Measurements from ENCODE around the gene TRIM29. TPM values are rescaled to one million over a fixed set of nuclear protein-coding genes. Genes with fewer than 3 reads are reported as not detected.

Gene TRIM29
- total RNA-seq, 4 donors from 2014 or later, result 7.8 to 33.3 (median 9.1) TPM

DNA sequence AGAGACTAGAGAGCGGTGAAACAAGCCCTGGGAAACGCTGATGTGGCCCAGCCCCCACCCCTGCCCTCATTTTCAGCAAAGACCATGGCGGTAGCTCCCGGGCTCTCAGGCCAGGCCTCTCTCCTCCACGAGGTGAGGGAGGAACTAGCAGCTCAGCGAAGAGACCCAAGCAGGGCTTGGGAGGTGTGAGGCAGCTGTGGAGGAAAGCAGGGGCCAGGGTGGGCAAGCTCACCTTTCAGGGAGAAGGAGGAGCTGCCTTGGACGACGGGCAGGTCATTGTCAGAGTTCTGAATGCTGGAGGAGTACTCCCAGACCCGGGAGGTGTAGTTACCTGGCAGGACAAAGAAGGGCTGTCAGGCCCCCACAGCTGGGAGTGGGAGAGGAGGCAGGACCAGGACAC lies 19.9 kb downstream of the TRIM29 start:
- Histone ChIP-seq H3K27ac (no peak overlapping the region), H3K36me3 (no peaks in the 10 kb centered on the region), H3K27me3 (no peaks in the 10 kb centered on the region), H3K4me1 (no peaks in the 10 kb centered on the region), H3K9me3 (no peaks in the 10 kb centered on the region), H3K4me3 (no peak overlapping the region)
- no peak for DNase-seq
- TF ChIP-seq, protein P1, sequence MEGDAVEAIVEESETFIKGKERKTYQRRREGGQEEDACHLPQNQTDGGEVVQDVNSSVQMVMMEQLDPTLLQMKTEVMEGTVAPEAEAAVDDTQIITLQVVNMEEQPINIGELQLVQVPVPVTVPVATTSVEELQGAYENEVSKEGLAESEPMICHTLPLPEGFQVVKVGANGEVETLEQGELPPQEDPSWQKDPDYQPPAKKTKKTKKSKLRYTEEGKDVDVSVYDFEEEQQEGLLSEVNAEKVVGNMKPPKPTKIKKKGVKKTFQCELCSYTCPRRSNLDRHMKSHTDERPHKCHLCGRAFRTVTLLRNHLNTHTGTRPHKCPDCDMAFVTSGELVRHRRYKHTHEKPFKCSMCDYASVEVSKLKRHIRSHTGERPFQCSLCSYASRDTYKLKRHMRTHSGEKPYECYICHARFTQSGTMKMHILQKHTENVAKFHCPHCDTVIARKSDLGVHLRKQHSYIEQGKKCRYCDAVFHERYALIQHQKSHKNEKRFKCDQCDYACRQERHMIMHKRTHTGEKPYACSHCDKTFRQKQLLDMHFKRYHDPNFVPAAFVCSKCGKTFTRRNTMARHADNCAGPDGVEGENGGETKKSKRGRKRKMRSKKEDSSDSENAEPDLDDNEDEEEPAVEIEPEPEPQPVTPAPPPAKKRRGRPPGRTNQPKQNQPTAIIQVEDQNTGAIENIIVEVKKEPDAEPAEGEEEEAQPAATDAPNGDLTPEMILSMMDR (IDR thresholded peaks at IDR 0.05), result no peak
- TF ChIP-seq POLR2A (IDR thresholded peaks at IDR 0.05), result no peak

DNA sequence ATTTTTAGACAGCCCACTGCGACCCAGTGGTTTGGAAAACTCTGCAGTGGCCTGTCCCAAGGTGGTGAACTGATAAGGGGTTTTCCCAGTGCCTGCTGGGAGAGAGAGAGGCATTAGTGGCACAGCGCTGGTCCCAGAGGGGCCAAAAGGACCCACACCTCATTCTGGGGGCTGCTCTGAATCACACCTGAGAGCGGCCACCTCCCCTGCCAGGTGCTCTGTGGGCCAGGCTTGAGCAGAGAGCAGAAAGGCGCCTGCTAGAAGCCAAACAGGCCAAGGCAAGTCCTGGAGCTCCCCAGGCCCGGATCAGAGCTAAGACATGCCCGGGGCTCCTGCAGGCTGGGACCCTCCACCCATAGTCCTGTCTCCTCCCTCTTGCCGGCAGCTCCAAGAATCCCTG lies 20.9 kb downstream of the TRIM29 start:
- H3K4me1 ChIP-seq, result no peaks in the 10 kb centered on the region
- H3K27ac ChIP-seq, result no peak overlapping the region
- no peaks in the 10 kb centered on the region for H3K27me3 ChIP-seq
- H3K36me3 ChIP-seq, result no peaks in the 10 kb centered on the region
- no peaks in the 10 kb centered on the region for H3K9me3 ChIP-seq
- no peak for DNase-seq
- H3K4me3 ChIP-seq, result no peak overlapping the region
- TF ChIP-seq POLR2A (IDR thresholded peaks at IDR 0.05), result no peak
- TF ChIP-seq, protein P1 (IDR thresholded peaks at IDR 0.05), result no peak

DNA sequence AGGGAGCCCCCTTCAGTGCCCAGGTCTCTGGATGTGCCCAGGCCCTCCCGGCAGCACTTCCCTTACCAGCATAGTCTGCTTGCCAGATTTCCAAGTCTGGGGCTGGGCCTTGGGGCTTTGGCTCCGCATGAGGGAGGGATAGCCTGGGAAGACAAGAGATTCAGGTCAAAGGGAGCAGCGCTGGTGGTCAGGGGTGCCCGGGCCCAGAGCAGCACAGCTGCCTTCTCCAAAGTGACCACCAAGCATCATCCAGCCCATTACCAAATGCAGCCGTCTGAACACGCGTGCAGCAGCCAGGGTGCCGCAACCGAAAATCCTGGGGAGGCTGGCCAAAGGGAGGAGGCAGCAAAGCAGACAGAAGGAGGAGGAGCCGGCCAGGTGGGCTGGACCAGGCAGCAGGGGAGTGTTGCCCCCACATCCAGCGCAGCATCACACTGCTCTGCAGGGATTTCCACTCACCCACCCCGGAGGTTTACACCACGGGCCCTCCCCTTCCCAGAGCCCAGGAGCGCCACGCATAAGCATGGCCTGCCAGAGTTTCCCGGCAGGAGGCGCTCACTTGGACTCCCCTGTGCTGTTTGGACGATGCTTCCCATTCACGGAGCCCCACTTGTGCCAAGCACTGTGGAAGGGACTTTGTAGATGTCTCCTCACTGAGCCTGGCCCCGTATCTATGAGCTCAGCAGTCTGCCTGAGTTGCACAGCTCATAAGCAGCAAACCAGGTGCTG lies 22.5 kb downstream of the TRIM29 start:
- Histone ChIP-seq H3K36me3 (no peaks in the 10 kb centered on the region), H3K4me3 (no peak overlapping the region), H3K4me1 (no peaks in the 10 kb centered on the region), H3K27me3 (no peaks in the 10 kb centered on the region), H3K9me3 (no peaks in the 10 kb centered on the region), H3K27ac (no peak overlapping the region)
- DNase-seq, result no peak
- TF ChIP-seq, protein P1 (IDR thresholded peaks at IDR 0.05), result no peak
- no peak for TF ChIP-seq POLR2A (IDR thresholded peaks at IDR 0.05)

DNA sequence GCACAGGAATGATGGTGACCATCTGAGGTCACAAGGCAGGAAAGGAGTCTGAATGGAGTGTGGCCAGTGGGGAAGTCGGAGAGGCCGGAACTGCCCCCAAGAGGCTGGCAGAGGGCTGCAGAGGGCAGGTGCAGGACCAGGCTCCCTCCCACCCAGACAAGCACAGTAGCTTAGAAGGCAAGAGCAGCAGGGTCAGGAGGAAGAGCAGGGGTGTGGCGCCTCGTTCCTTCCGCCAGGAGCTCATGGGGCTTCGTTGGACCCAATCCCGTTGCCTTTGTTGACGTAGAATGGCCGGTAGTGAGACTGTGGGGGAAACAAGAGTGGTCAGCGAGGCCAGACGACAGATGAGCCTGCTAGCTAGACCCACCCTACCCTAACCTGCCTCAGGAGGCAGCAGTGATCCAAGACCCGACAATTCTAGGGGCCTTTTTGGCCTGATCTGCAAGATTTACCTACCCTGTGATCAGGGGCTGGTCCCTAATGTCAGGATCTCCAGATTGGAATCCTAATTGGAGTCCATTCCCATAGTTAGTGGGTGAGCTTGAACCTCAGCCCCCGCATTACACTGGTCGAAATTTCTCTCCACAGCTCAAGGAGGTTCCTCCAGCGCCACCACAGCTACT lies 25.6 kb downstream of the TRIM29 start:
- TF ChIP-seq POLR2A (IDR thresholded peaks at IDR 0.05), result no peak
- TF ChIP-seq, protein P1 (IDR thresholded peaks at IDR 0.05), result no peak
- no peaks in the 10 kb centered on the region for H3K4me1 ChIP-seq
- H3K36me3 ChIP-seq, result no peaks in the 10 kb centered on the region
- H3K9me3 ChIP-seq, result no peaks in the 10 kb centered on the region
- no peak for DNase-seq
- H3K27ac ChIP-seq, result no peak overlapping the region
- no peaks in the 10 kb centered on the region for H3K27me3 ChIP-seq
- H3K4me3 ChIP-seq, result no peak overlapping the region

DNA sequence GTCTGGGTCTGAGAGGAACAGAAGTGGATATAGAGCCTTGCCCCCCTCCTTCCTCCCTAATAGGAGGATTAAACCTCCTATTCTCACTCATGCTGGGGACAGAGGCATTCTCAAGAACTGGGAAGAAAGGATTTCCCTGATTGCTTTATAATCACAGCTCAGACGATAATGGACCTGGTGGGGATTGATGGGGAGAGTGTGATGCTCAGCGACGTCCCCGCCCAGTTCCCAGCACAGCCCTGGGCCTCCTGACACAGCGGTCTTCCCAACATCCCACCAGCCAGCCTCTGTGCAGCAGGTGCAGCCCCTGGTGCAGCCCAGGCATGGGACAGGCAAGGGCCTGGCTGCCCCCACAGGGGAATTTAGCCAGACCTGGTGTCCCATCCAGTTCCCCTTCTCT lies 28.4 kb downstream of the TRIM29 start:
- Histone ChIP-seq H3K27me3 (no peaks in the 10 kb centered on the region), H3K4me1 (no peaks in the 10 kb centered on the region), H3K9me3 (no peaks in the 10 kb centered on the region), H3K27ac (no peak overlapping the region), H3K36me3 (no peaks in the 10 kb centered on the region), H3K4me3 (no peak overlapping the region)
- no peak for DNase-seq
- TF ChIP-seq, protein P1 (IDR thresholded peaks at IDR 0.05), result no peak
- no peak for TF ChIP-seq POLR2A (IDR thresholded peaks at IDR 0.05)
